Measurements from ENCODE around the gene NR2E1. TPM values are rescaled to one million over a fixed set of nuclear protein-coding genes. Genes with fewer than 3 reads are reported as not detected.

Gene NR2E1
- total RNA-seq, 1 donor from 2014 or later: not detected

- intact Hi-C loops (cut with micrococcal nuclease): no loop called here
- DNase-seq (no peak), ATAC-seq (no peak)
Observed at GRCh38 chr6:108198761-108199498, 33.1 kb downstream of the NR2E1 start.

GRCh38 chr6:108200186-108200585 is 34.4 kb downstream of the NR2E1 start:
- ATAC-seq (no peak), DNase-seq (no peak)
- intact Hi-C loops (cut with micrococcal nuclease): no loop called here

GRCh38 chr6:108200631-108201030 is 34.8 kb downstream of the NR2E1 start:
- intact Hi-C loops (cut with micrococcal nuclease): no loop called here
- no peak for ATAC-seq
- DNase-seq: no peak

- intact Hi-C loops (cut with micrococcal nuclease): no loop called here
- no peak for ATAC-seq
- DNase-seq: no peak
Observed at GRCh38 chr6:108203189-108204112, 37.6 kb downstream of the NR2E1 start.

GRCh38 chr6:108207013-108207412 is 41.2 kb downstream of the NR2E1 start:
- DNase-seq (no peak), ATAC-seq (no peak)
- intact Hi-C loops (cut with micrococcal nuclease): no loop called here

- DNase-seq: no peak
- ATAC-seq: no peak
- intact Hi-C loops (cut with micrococcal nuclease): no loop called here
Observed at GRCh38 chr6:108209738-108210137, 43.9 kb downstream of the NR2E1 start.

GRCh38 chr6:108210556-108210955 is 44.7 kb downstream of the NR2E1 start:
- intact Hi-C loops (cut with micrococcal nuclease): no loop called here
- DNase-seq: no peak
- ATAC-seq: no peak

- intact Hi-C loops (cut with micrococcal nuclease): no loop called here
- DNase-seq (no peak), ATAC-seq (no peak)
Observed at GRCh38 chr6:108211671-108212070, 45.8 kb downstream of the NR2E1 start.

GRCh38 chr6:108222064-108222463 is 56.2 kb downstream of the NR2E1 start:
- DNase-seq (no peak), ATAC-seq (no peak)
- intact Hi-C loops (cut with micrococcal nuclease): no loop called here

- intact Hi-C loops (cut with micrococcal nuclease): no loop called here
- DNase-seq (no peak), ATAC-seq (no peak)
Observed at GRCh38 chr6:108222504-108222903, 56.7 kb downstream of the NR2E1 start.

- intact Hi-C loops (cut with micrococcal nuclease): no loop called here
- ATAC-seq (no peak), DNase-seq (no peak)
Observed at GRCh38 chr6:108227290-108227689, 61.5 kb downstream of the NR2E1 start.

- ATAC-seq: no peak
- DNase-seq: no peak
- intact Hi-C loops (cut with micrococcal nuclease): no loop called here
Observed at GRCh38 chr6:108228416-108228815, 62.6 kb downstream of the NR2E1 start.

- no peak for ATAC-seq
- no peak for DNase-seq
- intact Hi-C loops (cut with micrococcal nuclease): no loop called here
Observed at GRCh38 chr6:108235127-108235526, 69.3 kb downstream of the NR2E1 start.

- intact Hi-C loops (cut with micrococcal nuclease): no loop called here
- DNase-seq: no peak
- no peak for ATAC-seq
Observed at GRCh38 chr6:108236791-108237190, 71.0 kb downstream of the NR2E1 start.

GRCh38 chr6:108238322-108238721 is 72.5 kb downstream of the NR2E1 start:
- DNase-seq (no peak), ATAC-seq (no peak)
- intact Hi-C loops (cut with micrococcal nuclease): no loop called here

Other genes with a start within 250 kb of the NR2E1 start
- gene SEC63, start 207.8 kb upstream of the NR2E1 start, total RNA-seq: 45.2 TPM
- 36.6 TPM for gene OSTM1, start 91.3 kb upstream of the NR2E1 start, total RNA-seq
- gene SNX3, start 95.0 kb downstream of the NR2E1 start, total RNA-seq: 268 TPM
- 12.4 TPM for gene AFG1L, start 129.0 kb downstream of the NR2E1 start, total RNA-seq

Data from left ventricle myocardium superior (tissue), 1 donor.